SJCRH30 (cell line): ENCODE data around the gene KMT5B. TPM values are rescaled to one million over a fixed set of nuclear protein-coding genes. Genes with fewer than 3 reads are reported as not detected.

Source experiments
- DNase-seq, 2 experiments: peaks; one replicate each; pipeline ENCODE4 v3.0.0-alpha.2; 2015 to 2020
- H3K27ac ChIP-seq: fragments of 250-450 bp; sonication (Bioruptor Pico); 2 replicates; pipeline ENCODE4 v1.5.1; 2020; ENCODE audit warnings: mild to moderate bottlenecking, moderate library complexity
- H3K27me3 ChIP-seq: fragments of 250-450 bp; sonication (Bioruptor Pico); 2 replicates; pipeline ENCODE4 v1.5.1; 2020; ENCODE audit warnings: mild to moderate bottlenecking, moderate library complexity
- H3K36me3 ChIP-seq: fragments of 250-450 bp; sonication (Bioruptor Pico); 2 replicates; pipeline ENCODE4 v1.5.1; 2020; ENCODE audit warnings: mild to moderate bottlenecking, moderate library complexity
- H3K4me1 ChIP-seq: fragments of 250-450 bp; sonication (Bioruptor Pico); 2 replicates; pipeline ENCODE4 v1.5.1; 2020; ENCODE audit warnings: mild to moderate bottlenecking, moderate library complexity
- H3K4me3 ChIP-seq: fragments of 250-450 bp; sonication (Bioruptor Pico); 2 replicates; pipeline ENCODE4 v1.5.1; 2020; ENCODE audit warnings: mild to moderate bottlenecking, moderate library complexity
- H3K9me3 ChIP-seq: fragments of 250-450 bp; sonication (Bioruptor Pico); replicated peaks from 2 replicates; pipeline ENCODE4 v1.5.1; 2020; ENCODE audit warnings: mild to moderate bottlenecking, moderate library complexity
- total RNA-seq: library from RNA; depleted of rRNA; stranded (reverse); fragments of >200 nt; shearing (Covaris generic); gene quantifications from 2 replicates; pipeline ENCODE4 v1.2.3, GENCODE V29; 2014

The KMT5B gene
- total RNA-seq, 1 experiment from 2014 or later: 31.4 TPM

GRCh38 chr11:68211546-68211945 lies 1.6 kb downstream of the KMT5B start:
- peaks cover 14% of the 10 kb centered on the region; the same call in 1 of the 2 replicates for H3K4me1 ChIP-seq
- H3K9me3 ChIP-seq: no peaks in the 10 kb centered on the region
- no peaks in the 10 kb centered on the region for H3K27me3 ChIP-seq
- no peaks in the 10 kb centered on the region for H3K36me3 ChIP-seq
- no peak overlapping the region for H3K4me3 ChIP-seq
- H3K27ac ChIP-seq: no peak overlapping the region
- DNase-seq: no peak

GRCh38 chr11:68206211-68206610 lies 6.9 kb downstream of the KMT5B start:
- H3K4me1 ChIP-seq: peaks cover 11% of the 10 kb centered on the region
- H3K9me3 ChIP-seq: no peaks in the 10 kb centered on the region
- H3K4me3 ChIP-seq: no peak overlapping the region
- H3K36me3 ChIP-seq: no peaks in the 10 kb centered on the region
- H3K27ac ChIP-seq: no peak overlapping the region
- H3K27me3 ChIP-seq: no peaks in the 10 kb centered on the region
- peak; percentile 5 to 73 for DNase-seq

GRCh38 chr11:68204402-68204801 lies 8.7 kb downstream of the KMT5B start:
- no peaks in the 10 kb centered on the region for H3K36me3 ChIP-seq
- H3K4me1 ChIP-seq: peaks cover 11% of the 10 kb centered on the region

GRCh38 chr11:68202165-68202564 lies 10.9 kb downstream of the KMT5B start:
- Histone ChIP-seq H3K4me1 (peaks cover 5% of the 10 kb centered on the region), H3K27ac (no peak overlapping the region), H3K27me3 (no peaks in the 10 kb centered on the region), H3K4me3 (no peak overlapping the region), H3K9me3 (no peaks in the 10 kb centered on the region), H3K36me3 (no peaks in the 10 kb centered on the region)
- DNase-seq: no peak

More at GRCh38 chr11:68204402-68204801, 8.7 kb downstream of the KMT5B start:
- no peak overlapping the region for H3K27ac ChIP-seq
- H3K4me3 ChIP-seq: no peak overlapping the region
- H3K9me3 ChIP-seq: no peaks in the 10 kb centered on the region
- DNase-seq: no peak
- H3K27me3 ChIP-seq: no peaks in the 10 kb centered on the region

- H3K4me1 ChIP-seq: peaks cover 5% of the 10 kb centered on the region
- H3K27me3 ChIP-seq: no peaks in the 10 kb centered on the region
- DNase-seq: no peak
Observed at GRCh38 chr11:68201492-68201891, 11.6 kb downstream of the KMT5B start.

GRCh38 chr11:68200639-68201038 lies 12.5 kb downstream of the KMT5B start:
- Histone ChIP-seq H3K4me3 (no peak overlapping the region), H3K36me3 (no peaks in the 10 kb centered on the region), H3K4me1 (no peaks in the 10 kb centered on the region), H3K27me3 (no peaks in the 10 kb centered on the region), H3K27ac (no peak overlapping the region), H3K9me3 (no peaks in the 10 kb centered on the region)
- no peak for DNase-seq

More at GRCh38 chr11:68201492-68201891, 11.6 kb downstream of the KMT5B start:
- no peaks in the 10 kb centered on the region for H3K36me3 ChIP-seq
- H3K4me3 ChIP-seq: no peak overlapping the region
- no peak overlapping the region for H3K27ac ChIP-seq
- H3K9me3 ChIP-seq: no peaks in the 10 kb centered on the region

- no peaks in the 10 kb centered on the region for H3K9me3 ChIP-seq
- H3K4me1 ChIP-seq: no peaks in the 10 kb centered on the region
- H3K27ac ChIP-seq: no peak overlapping the region
- H3K27me3 ChIP-seq: no peaks in the 10 kb centered on the region
- no peak overlapping the region for H3K4me3 ChIP-seq
- H3K36me3 ChIP-seq: no peaks in the 10 kb centered on the region
- DNase-seq: no peak
Observed at GRCh38 chr11:68199295-68199987, 13.7 kb downstream of the KMT5B start.

- no peaks in the 10 kb centered on the region for H3K9me3 ChIP-seq
Observed at GRCh38 chr11:68196219-68196618, 16.9 kb downstream of the KMT5B start.

GRCh38 chr11:68194675-68195294 lies 18.3 kb downstream of the KMT5B start:
- Histone ChIP-seq H3K27ac (no peak overlapping the region), H3K4me1 (no peaks in the 10 kb centered on the region), H3K27me3 (no peaks in the 10 kb centered on the region), H3K9me3 (no peaks in the 10 kb centered on the region), H3K4me3 (no peak overlapping the region), H3K36me3 (no peaks in the 10 kb centered on the region)
- DNase-seq: no peak

More at GRCh38 chr11:68196219-68196618, 16.9 kb downstream of the KMT5B start:
- Histone ChIP-seq H3K4me1 (no peaks in the 10 kb centered on the region), H3K27ac (no peak overlapping the region), H3K27me3 (no peaks in the 10 kb centered on the region), H3K36me3 (no peaks in the 10 kb centered on the region), H3K4me3 (no peak overlapping the region)
- DNase-seq: no peak

- H3K27me3 ChIP-seq: no peaks in the 10 kb centered on the region
- H3K4me1 ChIP-seq: no peaks in the 10 kb centered on the region
- no peaks in the 10 kb centered on the region for H3K36me3 ChIP-seq
- H3K27ac ChIP-seq: no peak overlapping the region
- no peak for DNase-seq
- no peaks in the 10 kb centered on the region for H3K9me3 ChIP-seq
- H3K4me3 ChIP-seq: no peak overlapping the region
Observed at GRCh38 chr11:68193018-68193417, 20.1 kb downstream of the KMT5B start.

- no peak overlapping the region for H3K4me3 ChIP-seq
- no peaks in the 10 kb centered on the region for H3K4me1 ChIP-seq
- no peak for DNase-seq
- H3K27me3 ChIP-seq: no peaks in the 10 kb centered on the region
- H3K36me3 ChIP-seq: 0 out of 2 replicates have a peak, but pooled peaks cover 4% of the 10 kb centered on the region
- no peaks in the 10 kb centered on the region for H3K9me3 ChIP-seq
- H3K27ac ChIP-seq: no peak overlapping the region
Observed at GRCh38 chr11:68191661-68192579, 21.2 kb downstream of the KMT5B start.

- Histone ChIP-seq H3K36me3 (peaks cover 8% of the 10 kb centered on the region; the same call in 1 of the 2 replicates), H3K4me1 (no peaks in the 10 kb centered on the region), H3K27me3 (no peaks in the 10 kb centered on the region), H3K9me3 (no peaks in the 10 kb centered on the region), H3K4me3 (no peak overlapping the region), H3K27ac (no peak overlapping the region)
- DNase-seq: no peak
Observed at GRCh38 chr11:68189888-68190287, 23.2 kb downstream of the KMT5B start.

GRCh38 chr11:68189082-68189481 lies 24.0 kb downstream of the KMT5B start:
- H3K27ac ChIP-seq: no peak overlapping the region
- no peaks in the 10 kb centered on the region for H3K27me3 ChIP-seq
- peaks cover 12% of the 10 kb centered on the region; the same call in 1 of the 2 replicates for H3K36me3 ChIP-seq
- H3K9me3 ChIP-seq: no peaks in the 10 kb centered on the region
- no peak overlapping the region for H3K4me3 ChIP-seq
- H3K4me1 ChIP-seq: no peaks in the 10 kb centered on the region
- no peak for DNase-seq

- Histone ChIP-seq H3K4me3 (no peak overlapping the region), H3K27ac (no peak overlapping the region), H3K9me3 (no peaks in the 10 kb centered on the region), H3K36me3 (peaks cover 16% of the 10 kb centered on the region; the same call in 1 of the 2 replicates), H3K27me3 (no peaks in the 10 kb centered on the region), H3K4me1 (no peaks in the 10 kb centered on the region)
- DNase-seq: no peak
Observed at GRCh38 chr11:68186061-68186460, 27.0 kb downstream of the KMT5B start.
